Activated CD4-positive, alpha-beta T cell treated with anti-CD3 and anti-CD28 coated beads, Interleukin-2, amount 50 U/mL, for 16 hours (primary cell): ENCODE results near the gene ADARB2.
"Not testable (repeated sequence)": the region's sequence is repeated elsewhere in the genome, so short reads cannot be mapped to it uniquely, and the experiment has no call there.

Experiments used
- DNase-seq: peaks from one replicate; pipeline ENCODE4 v3.0.0-alpha.2; 2020

Gene ADARB2

DNA sequence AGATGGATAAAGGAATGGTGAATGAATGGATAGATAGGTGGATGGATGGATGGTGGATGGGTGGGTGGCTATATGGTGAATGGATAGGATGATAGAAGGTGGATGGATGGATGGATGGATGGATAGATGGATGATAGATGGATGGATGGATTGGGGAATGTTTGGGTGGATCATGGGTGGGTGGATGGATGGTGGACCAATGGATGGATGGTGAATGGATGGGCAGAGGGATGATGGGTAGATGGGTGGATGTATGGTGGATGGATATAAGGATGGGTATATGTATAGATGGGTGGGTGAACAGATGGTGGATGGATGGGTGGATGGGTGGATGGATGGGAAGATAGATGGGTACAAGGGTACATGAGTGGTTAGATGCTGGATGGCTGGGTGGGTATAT lies 322.4 kb downstream of the ADARB2 start:
- DNase-seq: no peak

DNA sequence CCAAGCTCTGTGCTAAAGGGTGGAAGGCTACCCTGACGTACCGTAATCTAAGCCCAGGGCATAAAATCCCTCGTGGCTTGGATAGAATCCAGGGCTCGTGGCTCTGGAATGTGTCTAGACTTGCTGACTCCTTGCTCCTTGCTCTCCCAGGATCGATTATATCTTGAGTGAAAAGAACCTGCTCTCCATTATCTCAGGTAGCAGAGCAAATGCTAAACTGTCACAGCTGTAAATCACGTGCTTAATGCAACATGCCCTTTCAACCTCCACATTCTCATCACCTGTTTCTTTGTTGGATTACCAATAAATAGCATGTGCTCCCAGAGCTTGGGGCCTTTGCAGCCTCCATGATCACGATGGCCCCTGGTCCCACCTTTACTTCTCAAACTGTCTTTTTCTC lies 323.0 kb downstream of the ADARB2 start:
- not testable (repeated sequence) for DNase-seq

DNA sequence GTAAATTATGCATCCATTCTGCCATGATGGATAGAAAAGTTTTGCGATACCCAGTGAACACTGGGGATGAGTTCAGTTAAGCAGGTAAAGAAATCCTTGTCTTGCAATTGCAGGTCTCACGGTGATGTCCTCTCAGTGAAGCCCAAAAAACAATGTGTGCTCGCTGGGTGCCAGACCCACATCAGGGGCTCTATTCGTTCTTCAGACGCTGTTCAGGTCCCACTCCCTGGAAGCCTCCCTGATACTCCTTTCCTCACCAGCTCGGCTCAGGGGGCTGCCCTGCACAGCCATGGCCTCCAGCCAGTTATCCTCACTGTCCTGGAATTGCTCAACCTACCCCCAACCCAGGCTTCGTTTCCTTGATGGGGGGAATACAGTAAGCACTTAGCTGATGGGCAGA lies 323.5 kb downstream of the ADARB2 start:
- no peak for DNase-seq

DNA sequence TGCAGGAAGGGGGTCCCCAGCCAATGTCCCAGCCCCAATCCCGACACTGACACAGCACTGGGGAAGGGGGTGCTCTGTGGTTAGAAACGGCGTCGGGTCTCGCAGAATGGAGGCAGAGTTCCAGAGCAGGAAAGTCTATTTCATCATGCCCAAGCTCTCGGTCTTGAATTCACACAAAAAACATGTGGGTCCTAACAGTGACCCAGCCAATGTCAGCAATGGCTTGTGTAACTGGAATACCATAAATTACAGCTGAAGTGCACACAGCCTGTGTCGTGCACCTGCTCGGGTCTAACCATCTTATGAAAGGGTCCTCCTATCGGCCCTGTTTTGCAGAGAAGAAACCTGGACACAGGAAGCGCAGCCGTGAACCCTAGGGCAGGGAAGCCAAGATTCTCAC lies 324.1 kb downstream of the ADARB2 start:
- no peak for DNase-seq

DNA sequence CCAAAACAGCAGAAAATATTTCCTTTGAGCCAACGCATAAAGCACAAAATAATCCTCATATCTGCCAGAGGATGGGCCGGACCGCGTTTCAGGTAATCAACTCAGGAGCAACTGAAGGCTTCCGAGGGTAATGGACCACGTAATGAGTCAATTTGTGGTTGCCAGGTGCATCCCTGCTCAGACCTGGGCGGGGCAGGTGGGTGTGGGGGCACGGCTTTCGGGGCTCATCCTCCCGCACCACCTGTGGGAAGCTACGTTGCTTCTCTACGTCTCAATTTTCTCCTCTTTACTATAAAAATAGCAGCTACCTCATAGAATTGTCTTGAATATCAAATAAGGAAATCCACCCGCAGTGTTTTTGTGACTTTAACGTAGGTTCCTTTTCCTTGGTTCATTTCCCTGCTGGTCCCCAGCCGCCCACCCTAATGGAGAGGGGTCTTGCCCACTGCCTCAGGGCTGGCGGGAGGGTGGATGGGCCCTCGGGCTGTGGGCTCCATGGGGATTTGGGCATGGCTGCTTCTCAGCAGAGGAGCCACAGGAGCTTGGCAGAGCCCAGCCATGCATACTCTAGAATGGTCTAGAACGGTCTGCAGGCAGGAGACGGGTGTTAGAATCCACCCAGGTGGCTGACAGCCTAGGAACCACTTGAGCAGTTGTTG lies 324.7 kb downstream of the ADARB2 start:
- no peak for DNase-seq

DNA sequence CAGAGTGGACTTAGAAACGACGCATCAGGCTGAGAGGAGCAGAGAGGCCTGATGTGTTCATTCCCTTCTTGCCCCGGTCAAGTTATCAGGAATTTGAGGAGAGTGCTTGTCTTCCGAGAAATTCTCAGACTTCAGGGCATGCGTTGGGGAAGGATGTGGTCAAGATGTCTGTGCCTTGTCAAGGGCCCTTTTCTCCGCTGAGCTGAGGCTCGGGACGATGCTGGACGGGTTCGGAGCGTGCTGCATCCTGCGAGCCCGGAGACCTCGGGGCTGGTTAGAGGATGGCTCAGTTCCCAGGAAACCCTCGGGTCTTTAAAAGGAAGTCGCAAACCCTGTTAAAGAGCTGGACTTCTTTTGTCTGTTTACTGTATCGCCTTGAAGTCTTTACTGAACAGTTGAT lies 325.4 kb downstream of the ADARB2 start:
- no peak for DNase-seq

DNA sequence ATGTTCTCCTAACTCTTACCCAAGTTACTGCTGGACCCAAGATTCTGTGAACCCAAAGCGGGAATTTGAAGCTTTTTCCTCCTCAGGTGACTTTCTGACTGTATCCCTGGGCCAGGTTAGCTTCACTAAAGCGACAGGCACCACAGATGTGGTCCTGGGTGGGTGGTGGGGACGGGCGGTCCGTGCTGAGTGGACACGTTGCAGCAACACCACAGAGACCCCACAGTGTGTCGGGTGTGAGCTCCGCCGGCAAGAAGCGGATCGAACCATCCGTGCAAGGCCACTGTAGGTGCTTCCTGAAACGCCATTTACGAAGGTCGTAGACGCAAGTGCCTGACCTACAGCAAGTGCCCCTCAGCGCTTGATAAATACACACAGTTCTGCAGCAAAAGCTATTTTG lies 325.9 kb downstream of the ADARB2 start:
- DNase-seq: no peak

DNA sequence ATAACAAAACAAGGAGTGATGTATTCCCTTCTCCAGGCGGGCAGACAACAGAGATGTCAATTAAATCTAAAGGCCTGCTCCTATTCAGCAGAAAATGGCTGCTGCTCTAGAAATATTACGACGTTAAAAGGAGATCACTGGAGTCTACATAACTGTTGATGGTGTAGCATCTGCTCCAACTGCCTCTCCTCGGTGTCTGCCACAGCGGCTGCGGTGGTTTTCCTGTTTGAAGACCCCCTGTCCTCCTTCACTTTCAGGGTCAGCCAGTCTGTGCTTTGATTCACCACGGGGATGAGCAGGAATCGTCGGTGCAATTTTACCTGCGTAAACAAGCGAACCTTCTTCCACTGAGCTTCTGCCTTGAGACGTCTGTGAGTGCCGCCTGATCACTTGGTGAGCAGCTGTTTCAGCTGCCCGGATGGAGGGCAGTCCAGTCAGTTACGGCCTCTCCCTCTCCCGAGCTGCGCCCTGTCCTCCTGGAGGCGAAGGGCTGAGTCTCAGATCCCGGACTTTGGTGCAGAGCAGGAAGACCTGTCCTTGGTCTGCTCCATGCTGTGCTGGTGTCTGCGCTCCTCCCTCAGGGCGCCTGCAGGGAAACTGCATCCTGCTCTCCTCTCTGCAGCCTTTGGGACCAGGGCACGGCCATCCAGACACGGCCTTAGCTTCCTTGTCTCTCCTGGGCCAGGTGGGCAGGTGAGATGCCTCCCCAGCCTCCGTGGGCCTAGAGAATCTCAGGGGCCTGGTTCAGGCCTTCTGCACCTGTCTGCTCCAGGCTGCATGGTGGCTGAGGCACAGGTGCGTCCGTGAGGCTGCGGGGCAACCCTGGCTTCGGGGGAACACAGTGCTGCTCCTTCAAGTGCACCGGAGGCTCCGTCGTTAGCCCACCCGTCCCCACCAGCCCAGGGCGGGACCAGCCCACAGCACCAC lies 326.6 kb downstream of the ADARB2 start:
- DNase-seq: no peak

DNA sequence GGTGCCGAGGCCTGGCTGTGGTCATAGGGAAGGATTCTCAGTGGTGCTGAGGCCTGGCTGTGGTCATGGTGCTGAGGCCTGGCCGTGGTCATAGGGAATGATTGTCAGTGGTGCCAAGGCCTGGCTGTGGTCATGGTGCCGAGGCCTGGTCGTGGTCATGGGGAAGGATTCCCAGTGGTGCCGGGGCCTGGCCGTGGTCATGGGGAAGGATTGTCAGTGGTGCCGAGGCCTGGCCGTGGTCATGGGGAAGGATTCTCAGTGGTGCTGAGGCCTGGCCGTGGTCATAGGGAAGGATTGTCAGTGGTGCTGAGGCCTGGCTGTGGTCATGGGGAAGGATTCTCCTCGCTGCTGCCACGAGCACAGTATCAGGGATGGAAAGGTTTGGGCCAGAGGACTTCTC lies 327.3 kb downstream of the ADARB2 start:
- no peak for DNase-seq

DNA sequence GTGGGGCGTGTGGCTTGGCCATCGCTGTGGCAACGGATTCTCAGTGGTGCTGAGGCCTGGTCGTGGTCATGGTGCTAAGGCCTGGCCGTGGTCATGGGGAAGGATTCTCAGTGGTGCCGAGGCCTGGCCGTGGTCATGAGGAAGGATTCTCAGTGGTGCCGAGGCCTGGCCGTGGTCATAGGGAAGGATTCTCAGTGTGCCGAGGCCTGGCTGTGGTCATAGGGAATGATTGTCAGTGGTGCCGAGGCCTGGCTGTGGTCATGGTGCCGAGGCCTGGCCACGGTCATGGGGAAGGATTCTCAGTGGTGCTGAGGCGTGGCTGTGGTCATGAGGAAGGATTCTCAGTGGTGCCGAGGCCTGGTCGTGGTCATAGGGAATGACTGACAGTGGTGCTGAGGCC lies 327.9 kb downstream of the ADARB2 start:
- no peak for DNase-seq

DNA sequence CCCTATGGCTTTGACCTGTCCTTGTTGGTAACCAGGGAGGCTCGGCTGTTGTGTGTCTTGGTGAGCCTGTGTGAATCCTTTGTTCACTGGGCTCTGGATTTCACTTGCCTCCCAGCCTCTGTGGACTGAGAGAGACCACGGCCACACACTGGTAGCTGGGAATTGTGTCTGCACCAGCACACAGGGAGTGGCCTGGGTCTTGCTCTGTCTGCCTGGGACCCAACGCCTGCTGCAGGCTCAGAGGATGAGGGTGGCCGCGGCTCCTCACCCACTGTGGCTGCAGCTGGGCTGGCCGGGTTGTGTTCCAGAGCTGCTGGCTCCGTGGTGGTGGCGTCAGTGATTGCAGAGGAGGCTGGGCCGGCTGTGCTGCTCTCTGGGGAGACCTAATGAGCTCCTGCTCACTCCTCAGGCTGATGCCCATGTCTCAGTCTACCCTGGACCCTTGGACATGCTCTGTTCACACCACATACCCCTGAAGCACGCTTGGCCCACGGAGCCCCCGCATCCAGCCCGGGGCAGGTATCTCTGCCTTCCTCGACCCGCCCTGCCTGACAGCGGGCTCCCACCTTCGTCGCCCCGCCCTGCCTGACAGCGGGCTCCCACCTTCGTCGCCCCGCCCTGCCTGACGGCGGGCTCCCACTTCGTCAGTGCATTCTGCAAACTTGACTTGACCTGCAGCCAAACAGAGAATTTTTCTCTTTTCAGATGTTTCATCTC lies 328.5 kb downstream of the ADARB2 start:
- no peak for DNase-seq

DNA sequence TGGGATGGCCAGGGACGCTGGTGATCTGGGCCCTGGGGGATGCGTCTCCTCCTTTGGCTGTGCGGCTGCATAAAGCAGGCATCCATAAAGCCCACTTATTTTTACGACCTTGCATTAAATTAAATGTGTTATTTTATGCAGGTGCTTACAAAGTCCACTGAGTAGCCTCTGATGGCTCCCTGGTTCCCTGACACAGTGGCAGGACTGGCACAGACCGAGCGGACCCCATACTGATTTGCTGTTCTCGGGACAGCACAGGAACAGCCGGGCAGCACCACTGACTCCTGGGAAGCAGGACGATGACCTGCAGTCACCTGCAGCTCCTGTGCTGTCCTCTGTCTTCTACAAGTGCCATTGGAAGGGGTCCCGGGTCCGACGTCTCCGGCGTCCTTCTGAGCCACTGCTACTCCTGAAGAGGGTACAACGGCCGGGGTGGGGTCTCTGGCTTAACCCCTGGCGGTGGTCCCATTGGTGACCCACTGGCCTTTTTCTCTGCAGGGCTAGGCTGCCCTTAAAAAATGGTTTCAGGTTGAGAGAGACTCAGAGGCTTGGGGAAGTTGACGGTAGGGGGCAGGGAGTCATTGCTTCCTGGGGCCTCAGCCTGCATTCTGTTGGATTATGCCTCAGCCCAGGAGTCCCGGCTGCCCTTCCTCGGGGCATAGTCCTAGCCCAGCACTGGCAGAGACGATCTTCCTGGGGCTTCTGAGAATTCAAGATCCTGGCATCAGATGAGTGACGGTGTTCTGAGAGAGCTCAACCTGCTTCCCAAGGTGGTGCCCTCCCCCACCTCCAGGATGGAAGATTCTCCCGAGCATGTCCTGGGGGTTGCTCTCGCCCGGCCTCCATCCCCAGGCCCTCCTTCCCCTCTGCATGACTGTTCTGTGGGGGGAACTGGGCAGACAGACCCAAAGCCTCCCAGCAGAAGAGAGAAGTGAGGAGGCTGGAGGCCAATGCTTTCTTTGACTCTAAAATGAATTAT lies 330.1 kb downstream of the ADARB2 start:
- DNase-seq: no peak

DNA sequence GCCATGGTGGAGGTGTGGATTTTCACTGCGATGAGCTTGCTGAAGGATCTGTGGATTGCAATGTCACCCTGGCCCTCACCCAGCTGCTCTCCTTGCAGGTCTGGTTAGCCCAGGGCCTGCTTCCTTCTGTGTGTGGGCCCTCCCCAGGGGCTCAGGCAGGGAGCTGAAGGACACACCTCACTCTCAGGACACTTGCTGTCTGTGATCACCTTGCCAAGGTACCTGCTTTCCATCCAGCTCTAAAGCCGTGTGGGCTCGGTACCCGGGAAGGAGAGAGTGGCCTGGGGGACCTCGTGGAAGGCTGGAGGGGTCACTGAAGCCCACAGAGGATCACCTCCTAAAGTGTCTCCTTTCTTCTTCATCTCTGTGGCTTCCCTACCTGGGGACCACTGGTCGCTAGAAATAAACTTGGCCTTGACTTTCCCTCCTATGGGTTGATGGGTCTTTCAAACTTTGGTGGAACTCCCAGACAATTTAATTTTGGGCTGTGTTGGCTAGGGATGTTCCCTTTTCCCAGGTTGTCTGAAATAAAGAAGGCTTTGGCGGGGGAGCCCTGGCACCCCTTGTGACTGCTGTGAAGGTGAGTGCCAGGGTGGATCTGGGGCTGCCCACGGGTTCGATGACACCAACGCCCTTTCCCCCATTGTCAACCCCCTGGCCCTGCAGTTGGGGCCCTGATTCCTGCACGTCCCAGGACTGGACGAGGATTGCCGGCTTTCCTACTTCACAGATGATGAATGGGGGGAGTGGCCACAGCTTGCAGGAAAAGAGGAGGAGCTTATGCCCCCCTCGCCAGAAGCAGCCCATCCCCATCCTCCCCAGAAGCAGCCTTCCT lies 331.0 kb downstream of the ADARB2 start:
- DNase-seq: no peak

DNA sequence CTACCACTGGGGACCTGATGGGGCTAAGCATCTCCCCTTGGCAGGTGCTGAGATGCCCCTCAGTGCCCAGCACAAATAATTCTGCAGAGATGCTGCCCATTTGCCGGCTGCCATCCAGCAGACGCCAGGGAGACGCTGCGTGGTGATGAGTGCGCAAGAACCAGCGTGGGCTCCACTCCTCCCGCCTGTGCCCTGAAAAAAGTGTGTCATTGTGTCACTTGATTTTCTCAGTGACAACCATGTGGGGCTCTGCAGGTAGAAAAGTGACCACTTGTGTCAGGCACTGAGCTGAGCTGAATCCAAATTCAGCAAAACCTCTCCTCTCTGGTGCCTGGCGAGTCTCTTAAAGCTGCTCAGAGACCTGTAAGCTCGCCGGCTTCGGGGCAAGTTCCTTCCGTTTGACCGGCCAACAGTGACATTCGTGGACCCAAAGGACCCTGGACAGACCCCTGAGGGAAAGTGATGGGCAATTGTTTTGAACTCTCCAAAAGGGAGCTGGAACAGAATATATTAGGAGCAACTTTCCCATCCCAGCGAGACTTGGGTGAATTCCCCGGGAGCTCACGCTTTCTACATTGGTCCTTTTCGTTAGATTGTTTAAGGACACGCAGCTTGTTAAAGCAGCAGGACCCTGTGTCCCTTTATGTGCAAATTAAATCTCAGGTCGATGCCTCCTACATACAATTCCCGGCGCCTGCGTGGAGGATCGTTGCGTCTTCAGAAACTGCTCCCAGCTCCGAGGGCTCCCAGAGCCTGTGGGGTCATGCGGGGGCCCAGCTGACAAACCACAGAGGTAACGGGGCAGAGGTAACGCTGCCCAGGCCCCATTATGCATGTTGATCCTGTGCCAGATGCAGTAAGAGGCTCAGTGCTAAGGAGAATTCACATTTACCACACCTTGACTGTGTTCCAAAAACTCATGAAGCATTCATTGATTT lies 332.7 kb downstream of the ADARB2 start:
- no peak for DNase-seq

DNA sequence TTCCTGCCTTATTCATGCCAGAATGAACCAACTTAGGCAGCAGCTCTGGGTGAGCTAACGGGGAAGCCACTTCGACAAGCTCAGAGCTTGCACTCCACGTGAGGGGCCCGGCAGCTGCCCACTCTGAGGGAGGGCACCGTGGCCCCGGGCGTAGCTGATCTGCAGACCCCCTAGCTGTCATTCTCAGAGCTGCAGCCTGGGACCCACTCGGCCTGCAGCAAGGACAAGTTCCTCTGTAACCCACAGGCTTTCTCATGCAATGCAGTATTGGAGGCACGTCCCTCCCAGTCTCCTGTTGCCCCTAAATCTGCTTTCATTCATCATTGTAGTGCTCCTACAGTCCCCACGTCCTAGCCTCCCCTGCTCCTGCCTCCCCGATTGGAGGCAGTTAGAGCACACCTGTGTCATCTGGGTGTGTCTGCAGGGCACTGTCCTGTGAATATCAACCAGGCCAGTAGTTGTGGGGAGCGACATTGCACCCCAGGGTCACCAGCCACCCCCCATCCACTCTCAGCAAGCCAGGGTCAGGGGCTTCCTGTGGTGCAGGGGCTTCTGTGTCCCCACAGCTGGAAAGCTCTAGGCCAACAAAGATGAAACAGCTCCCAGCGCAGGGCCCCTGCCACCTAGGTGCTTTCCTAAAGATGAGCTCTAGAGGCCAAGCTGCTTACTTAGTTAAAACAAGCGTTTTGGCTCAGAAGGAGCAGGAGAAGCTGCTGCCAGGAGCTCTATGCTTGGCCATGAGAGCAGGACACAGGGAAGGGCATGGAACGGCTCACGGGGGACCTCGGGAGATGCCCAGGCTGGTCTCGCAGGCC lies 333.6 kb downstream of the ADARB2 start:
- DNase-seq: no peak

DNA sequence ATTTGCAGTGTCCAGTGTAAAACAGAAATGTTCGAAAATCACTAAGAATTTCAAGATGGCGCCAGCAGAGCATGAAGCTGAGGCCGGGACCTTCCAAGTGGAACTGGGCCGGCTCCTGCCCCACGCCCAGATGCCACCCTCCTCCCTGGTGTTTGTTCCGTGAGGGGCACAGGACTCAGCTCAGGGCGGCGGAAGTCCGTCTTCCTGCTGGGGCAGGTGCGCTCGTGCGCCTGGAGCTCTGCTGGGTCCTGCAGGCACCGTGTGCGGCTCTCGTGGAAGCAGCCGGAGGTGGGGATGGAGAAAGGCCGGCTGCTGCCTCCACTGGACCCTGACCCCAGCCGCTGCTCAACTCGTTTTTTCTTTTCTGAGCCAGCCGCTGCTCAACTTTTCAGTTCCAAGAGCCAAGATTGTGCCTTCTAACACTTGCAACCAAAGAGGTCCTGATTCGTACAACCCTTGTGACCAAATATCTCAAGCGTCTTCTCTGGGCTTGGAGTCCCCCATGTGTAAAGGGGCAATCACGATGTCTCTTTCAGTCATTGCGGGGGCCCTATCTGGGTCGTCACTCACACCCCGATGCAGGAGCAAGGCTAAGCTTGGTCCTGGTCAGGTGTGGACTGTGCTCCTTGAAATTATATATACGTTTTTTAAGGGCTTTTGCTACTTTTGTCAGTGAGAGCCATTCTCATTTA lies 334.4 kb downstream of the ADARB2 start:
- no peak for DNase-seq

DNA sequence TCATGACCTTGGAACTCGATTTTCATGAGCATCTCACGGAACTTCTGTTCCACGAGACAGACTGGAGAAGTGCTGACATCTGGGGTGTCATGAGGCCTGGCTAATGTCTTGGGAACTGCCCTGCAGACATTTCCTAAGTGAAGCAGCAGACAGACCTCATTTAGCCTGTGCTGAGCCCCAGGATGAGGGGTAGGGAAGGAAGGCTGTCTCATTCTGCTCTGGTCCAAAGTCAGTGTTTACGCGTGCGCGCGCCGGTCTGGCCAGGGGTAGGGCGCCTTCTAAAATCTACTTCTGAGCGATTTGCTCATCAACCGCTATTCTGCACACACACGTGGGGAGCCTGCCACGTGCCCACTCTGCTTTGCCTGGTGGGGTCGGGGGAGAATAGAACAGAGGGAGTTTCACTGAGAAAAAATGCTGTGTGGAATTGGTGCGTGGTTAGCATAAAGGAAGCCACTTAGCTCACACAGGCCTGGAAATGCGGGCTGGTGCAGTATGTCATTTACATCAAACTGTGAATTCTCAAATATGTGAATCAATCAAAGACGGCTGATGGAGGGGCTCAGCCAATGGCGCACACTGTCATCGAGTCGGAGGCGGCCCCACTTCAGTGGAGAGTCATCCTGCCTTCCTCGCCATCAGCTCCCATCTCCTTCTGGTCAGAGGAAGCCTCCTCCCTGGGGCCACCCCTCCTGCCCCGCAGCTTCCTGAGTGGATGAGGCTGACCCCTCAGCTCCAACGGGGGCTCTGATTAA lies 335.1 kb downstream of the ADARB2 start:
- DNase-seq: no peak
